CD4-positive, alpha-beta T cell treated with Interleukin-17A for 4 hours (primary cell): ENCODE data around the gene EPS15.
"Not testable (repeated sequence)": the region's sequence is repeated elsewhere in the genome, so short reads cannot be mapped to it uniquely, and the experiment has no call there.

Experiments used
- DNase-seq: peaks from one replicate; pipeline ENCODE4 v3.0.0-alpha.2; 2020; ENCODE audit warnings: mixed read lengths

EPS15 gene

GRCh38 chr1:51329443-51330325 is 189.4 kb downstream of the EPS15 start:
- DNase-seq, result no peak

- DNase-seq, result no peak
Observed at GRCh38 chr1:51328926-51329325, 190.1 kb downstream of the EPS15 start.

GRCh38 chr1:51328279-51328678 is 190.8 kb downstream of the EPS15 start:
- no peak for DNase-seq

- DNase-seq, result no peak
Observed at GRCh38 chr1:51327386-51327785, 191.7 kb downstream of the EPS15 start.

- DNase-seq, result no peak
Observed at GRCh38 chr1:51326839-51327238, 192.2 kb downstream of the EPS15 start.

- DNase-seq, result no peak
Observed at GRCh38 chr1:51325878-51326755, 192.9 kb downstream of the EPS15 start.

- no peak for DNase-seq
Observed at GRCh38 chr1:51325391-51325790, 193.7 kb downstream of the EPS15 start.

- not testable (repeated sequence) for DNase-seq
Observed at GRCh38 chr1:51325011-51325385, 194.1 kb downstream of the EPS15 start.

- DNase-seq, result no peak
Observed at GRCh38 chr1:51324251-51325010, 194.6 kb downstream of the EPS15 start.

GRCh38 chr1:51323778-51324177 is 195.3 kb downstream of the EPS15 start:
- DNase-seq, result no peak

GRCh38 chr1:51322417-51323101 is 196.5 kb downstream of the EPS15 start:
- no peak for DNase-seq

- DNase-seq, result no peak
Observed at GRCh38 chr1:51321924-51322280, 197.2 kb downstream of the EPS15 start.

GRCh38 chr1:51320967-51321923 is 197.8 kb downstream of the EPS15 start:
- DNase-seq, result no peak

GRCh38 chr1:51317798-51318197 is 201.3 kb downstream of the EPS15 start:
- DNase-seq, result no peak

- DNase-seq, result no peak
Observed at GRCh38 chr1:51316846-51317120, 202.3 kb downstream of the EPS15 start.

- no peak for DNase-seq
Observed at GRCh38 chr1:51316113-51316845, 202.8 kb downstream of the EPS15 start.

GRCh38 chr1:51314974-51315373 is 204.1 kb downstream of the EPS15 start:
- DNase-seq, result no peak

- no peak for DNase-seq
Observed at GRCh38 chr1:51313961-51314777, 204.9 kb downstream of the EPS15 start.

GRCh38 chr1:51313268-51313852 is 205.7 kb downstream of the EPS15 start:
- DNase-seq, result no peak

- DNase-seq, result no peak
Observed at GRCh38 chr1:51312718-51313117, 206.3 kb downstream of the EPS15 start.
